T-cell (primary cell): ENCODE measurements around the gene CXCR6. TPM values are rescaled to one million over a fixed set of nuclear protein-coding genes. Genes with fewer than 3 reads are reported as not detected.

ENCODE experiments used
- ATAC-seq, 4 experiments: fragments of 200-7000 bp in 3 of 4; fragments of 150-1000 bp in 1 of 4; cut with Tn5 transposase; replicated peaks in 1 of 4; 1 replicate in 3 of 4; 2 replicates in 1 of 4; pipeline ENCODE4 v1.10.0; 2021; ENCODE audit warnings: moderate library complexity in 3 of 4, mild to moderate bottlenecking in 2 of 4, moderate number of reproducible peaks in 1 of 4
- CTCF ChIA-PET, 2 donors: fragments of 300-600 bp; sonication (Branson Sonifier 250); formaldehyde crosslinking; loops; one replicate each; lab custom pipeline; 2022; ENCODE audit warnings: antibody characterized with exemption in 2 of 2; lab: Charles Lee
- POLR2A ChIA-PET, 2 donors: fragments of 300-600 bp; sonication (Branson Sonifier 250); formaldehyde crosslinking; loops; one replicate each; lab custom pipeline; 2022; ENCODE audit warnings: antibody characterized with exemption in 2 of 2; lab: Charles Lee
- DNase-seq, 35 experiments: peaks; one replicate each; pipeline versions ENCODE4 v3.0.0 to v3.0.0-alpha.2; 2013 to 2023
- H3K27ac ChIP-seq: one replicate; pipeline ENCODE4 v1.5.1; 2013; ENCODE audit warnings: low read length
- H3K27me3 ChIP-seq, 2 experiments: replicated peaks in 1 of 2; 1 replicate in 1 of 2; 2 replicates in 1 of 2; pipeline versions ENCODE4 v1.6.1 to v1.7.0; 2013; ENCODE audit warnings: low read length in 1 of 2, mixed read lengths in 1 of 2; ENCODE audit not compliant: control insufficient read depth in 2 of 2, insufficient read depth in 2 of 2; ENCODE audit errors: extremely low read depth in 1 of 2
- H3K36me3 ChIP-seq, 2 donors: 1 replicate in 1 of 2; 2 replicates in 1 of 2; pipeline versions ENCODE4 v1.6.1 to v1.7.0; 2013; ENCODE audit warnings: low read length in 1 of 2; ENCODE audit not compliant: control insufficient read depth in 2 of 2, insufficient read depth in 1 of 2; ENCODE audit errors: extremely low read depth in 1 of 2
- H3K4me1 ChIP-seq, 2 experiments: 1 replicate in 1 of 2; 2 replicates in 1 of 2; pipeline versions ENCODE4 v1.6.1 to v1.7.0; 2013; ENCODE audit warnings: low read length in 2 of 2, mixed read lengths in 1 of 2; ENCODE audit not compliant: insufficient read depth in 2 of 2, control insufficient read depth in 1 of 2; ENCODE audit errors: extremely low read depth in 1 of 2
- H3K4me3 ChIP-seq, 2 donors: 1 replicate in 1 of 2; 2 replicates in 1 of 2; pipeline versions ENCODE4 v1.5.1 to v1.7.0; 2013; ENCODE audit warnings: mild to moderate bottlenecking in 2 of 2, low read length in 1 of 2, moderate library complexity in 1 of 2; ENCODE audit not compliant: control insufficient read depth in 1 of 2; ENCODE audit errors: extremely low read depth in 1 of 2
- H3K9me3 ChIP-seq: 2 replicates; pipeline ENCODE4 v1.7.0; 2013
- H3K27ac Mint-ChIP-seq, 2 donors: one replicate each; pipeline ENCODE4 v1.8.0; 2020 to 2021; ENCODE audit warnings: mild to moderate bottlenecking in 2 of 2, mixed read lengths in 2 of 2
- H3K27me3 Mint-ChIP-seq, 2 donors: one replicate each; pipeline ENCODE4 v1.8.0; 2021 to 2022; ENCODE audit warnings: mixed read lengths in 2 of 2
- H3K36me3 Mint-ChIP-seq: one replicate; pipeline ENCODE4 v1.8.0; 2021; ENCODE audit warnings: mixed read lengths
- H3K4me1 Mint-ChIP-seq, 3 donors: one replicate each; pipeline ENCODE4 v1.8.0; 2020 to 2022; ENCODE audit warnings: mixed read lengths in 3 of 3, mild to moderate bottlenecking in 1 of 3
- H3K4me3 Mint-ChIP-seq, 3 donors: one replicate each; pipeline ENCODE4 v1.8.0; 2020 to 2022; ENCODE audit warnings: mild to moderate bottlenecking in 3 of 3, mixed read lengths in 3 of 3, moderate library complexity in 3 of 3
- H3K9me3 Mint-ChIP-seq, 3 donors: one replicate each; pipeline ENCODE4 v1.8.0; 2020 to 2022; ENCODE audit warnings: mixed read lengths in 3 of 3
- WGBS: methylation state at CpG from one replicate; pipeline ENCODE4 v1.1.5; 2013; ENCODE audit warnings: missing lambda C conversion rate; ENCODE audit not compliant: insufficient coverage; 5-methylcytosine and 5-hydroxymethylcytosine counted together
- total RNA-seq, 35 experiments: library from RNA in 6 of 35; stranded (reverse) in 6 of 35; fragments of 120-200 nt in 1 of 35; gene quantifications; one replicate each; pipeline versions ENCODE4 v1.2.1 to v1.2.4 and lab custom pipeline; 2013 to 2026

Gene CXCR6
- total RNA-seq, 5 donors from 2014 or later (not counting 1 experiment from before 2014, with no cell fraction given): 2.0 to 14.7 (median 3.7) TPM

DNA sequence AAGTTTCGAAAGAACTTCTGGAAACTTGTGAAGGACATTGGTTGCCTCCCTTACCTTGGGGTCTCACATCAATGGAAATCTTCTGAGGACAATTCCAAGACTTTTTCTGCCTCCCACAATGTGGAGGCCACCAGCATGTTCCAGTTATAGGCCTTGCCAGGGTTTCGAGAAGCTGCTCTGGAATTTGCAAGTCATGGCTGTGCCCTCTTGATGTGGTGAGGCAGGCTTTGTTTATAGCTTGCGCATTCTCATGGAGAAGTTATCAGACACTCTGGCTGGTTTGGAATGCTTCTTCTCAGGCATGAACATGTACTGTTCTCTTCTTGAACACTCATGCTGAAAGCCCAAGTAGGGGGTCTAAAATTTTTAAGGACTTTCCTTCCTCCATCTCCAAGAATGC lies 4.1 kb downstream of the CXCR6 start:
- Histone ChIP-seq H3K27me3 (no peaks in the 10 kb centered on the region), H3K4me3 (no peak overlapping the region), H3K9me3 (no peaks in the 10 kb centered on the region), H3K4me1 (peaks cover 17 to 89% of the 10 kb centered on the region in 2 experiments), H3K27ac (peak overlapping the region; percentile 70), H3K36me3 (peaks cover 12 to 62% of the 10 kb centered on the region in 2 donors)
- Mint-ChIP-seq H3K36me3 (peaks cover 68% of the 10 kb centered on the region), H3K27ac (peak overlapping the region in 1 of 2 donors; percentile 89), H3K4me3 (no peak overlapping the region), H3K9me3 (no peaks in the 10 kb centered on the region), H3K27me3 (no peaks in the 10 kb centered on the region), H3K4me1 (peaks cover 52 to 95% (median 90%) of the 10 kb centered on the region in 3 donors)
- no peak for ATAC-seq
- ChIA-PET CTCF (interaction anchor here in 1 of 2 donors (0.5 to 1.0 kb wide), 3 partner anchors 44 to 153 kb away, joined by 3 to 6 read pairs (median 3); no protein-coding TSS in a partner anchor), POLR2A (no interaction called here)
- no peak for DNase-seq
- 95% methylated on average over 2 of the region's 3 CpGs for WGBS

DNA sequence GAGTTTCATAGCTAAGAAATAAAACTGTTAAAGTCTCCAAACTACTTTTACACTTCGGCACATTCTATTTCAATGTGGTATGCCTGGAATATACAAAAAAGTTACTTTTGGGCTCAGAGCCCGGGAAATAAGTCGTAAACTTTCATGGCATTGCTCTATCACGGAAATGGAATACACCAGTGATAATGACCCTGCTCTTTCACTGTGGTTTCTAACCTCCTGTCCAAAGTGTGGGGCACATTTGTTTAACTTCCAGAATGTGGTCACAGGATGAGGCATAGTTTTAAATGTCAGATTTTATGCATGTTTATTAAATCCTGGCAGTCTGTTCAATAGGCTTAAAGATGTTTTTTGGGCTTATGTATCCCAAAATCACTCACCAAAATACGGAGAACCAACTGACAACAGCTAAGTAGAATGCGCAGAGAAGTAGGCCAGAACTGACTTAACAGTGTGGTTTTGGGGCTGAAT lies 5.1 kb downstream of the CXCR6 start:
- Mint-ChIP-seq H3K27me3 (no peaks in the 10 kb centered on the region), H3K9me3 (no peaks in the 10 kb centered on the region), H3K36me3 (peaks cover 78% of the 10 kb centered on the region), H3K4me3 (no peak overlapping the region), H3K4me1 (peaks cover 46 to 92% (median 87%) of the 10 kb centered on the region in 3 donors), H3K27ac (peak overlapping the region; percentile 85 to 89)
- no peak overlapping the region for H3K4me3 ChIP-seq
- ChIA-PET CTCF (interaction anchor here in 1 of 2 donors (1.0 kb wide), 1 partner anchor 43 kb away, joined by 3 read pairs; no protein-coding TSS in a partner anchor), POLR2A (no interaction called here)
- 57% methylated on average over 1 of the region's 6 CpGs for WGBS
- peak overlapping the region; percentile 70 for H3K27ac ChIP-seq
- ATAC-seq (no peak), DNase-seq (no peak)
- no peaks in the 10 kb centered on the region for H3K27me3 ChIP-seq
- peaks cover 16 to 84% of the 10 kb centered on the region in 2 experiments for H3K4me1 ChIP-seq
- H3K9me3 ChIP-seq: no peaks in the 10 kb centered on the region
- peaks cover 17 to 72% of the 10 kb centered on the region in 2 donors for H3K36me3 ChIP-seq

DNA sequence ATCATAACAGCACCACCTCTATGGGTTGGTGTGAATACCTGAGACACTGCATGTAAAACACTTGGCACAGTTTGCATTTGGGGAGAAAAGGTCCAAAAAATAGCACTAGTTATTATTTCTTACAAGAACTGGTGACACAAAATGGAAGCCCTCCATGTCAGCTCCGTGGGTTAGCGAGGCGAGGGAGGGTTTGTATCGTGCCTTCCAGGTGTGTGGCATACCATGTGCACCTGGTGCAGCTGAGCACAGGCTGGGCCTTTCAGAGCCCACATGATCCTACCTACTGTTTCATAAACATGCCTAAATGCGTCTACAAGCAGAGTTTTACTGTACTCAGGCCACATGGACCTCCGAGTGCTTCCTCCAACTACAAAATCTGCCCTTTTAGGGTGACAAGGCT lies 5.6 kb downstream of the CXCR6 start:
- 100% methylated on average over 6 of the region's 6 CpGs for WGBS
- no peak overlapping the region for H3K4me3 ChIP-seq
- Mint-ChIP-seq H3K9me3 (no peaks in the 10 kb centered on the region), H3K27ac (peak overlapping the region; percentile 85 to 89), H3K36me3 (peaks cover 83% of the 10 kb centered on the region), H3K4me3 (no peak overlapping the region), H3K4me1 (peaks cover 41 to 87% (median 82%) of the 10 kb centered on the region in 3 donors), H3K27me3 (no peaks in the 10 kb centered on the region)
- ChIA-PET POLR2A (no interaction called here), CTCF (no interaction called here)
- DNase-seq (no peak), ATAC-seq (no peak)
- no peaks in the 10 kb centered on the region for H3K27me3 ChIP-seq
- H3K36me3 ChIP-seq: peaks cover 18 to 77% of the 10 kb centered on the region in 2 donors
- H3K27ac ChIP-seq: peak overlapping the region; percentile 70
- peaks cover 11 to 86% of the 10 kb centered on the region in 2 experiments for H3K4me1 ChIP-seq
- no peaks in the 10 kb centered on the region for H3K9me3 ChIP-seq

DNA sequence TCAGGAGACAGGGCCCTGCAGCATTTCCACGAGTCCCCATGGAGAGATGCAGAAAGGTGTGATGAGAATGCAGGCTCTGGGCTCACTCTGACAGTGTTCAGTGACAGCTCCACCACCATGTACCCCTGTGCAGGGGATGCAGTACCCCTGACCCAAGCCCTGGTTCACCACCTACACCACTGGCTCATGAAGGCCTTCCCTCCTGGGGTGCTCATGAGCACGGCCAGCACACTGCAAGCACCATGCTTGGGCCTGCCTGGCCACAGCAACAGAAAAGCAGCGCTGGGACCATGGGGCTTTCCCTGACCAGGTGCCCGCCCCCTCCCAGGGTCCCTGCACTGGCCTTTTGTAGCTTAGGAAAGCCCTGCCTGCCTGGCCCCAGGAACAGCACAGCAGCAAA lies 6.2 kb downstream of the CXCR6 start:
- DNase-seq (no peak), ATAC-seq (no peak)
- Histone ChIP-seq H3K27ac (peak overlapping the region; percentile 70), H3K4me3 (no peak overlapping the region), H3K36me3 (peaks cover 24 to 83% of the 10 kb centered on the region in 2 donors), H3K4me1 (peaks cover 11 to 90% of the 10 kb centered on the region in 2 experiments), H3K27me3 (no peaks in the 10 kb centered on the region), H3K9me3 (no peaks in the 10 kb centered on the region)
- H3K9me3 Mint-ChIP-seq: no peaks in the 10 kb centered on the region
- peak overlapping the region in 1 of 3 donors; percentile 23 for H3K4me3 Mint-ChIP-seq
- peak overlapping the region; percentile 85 to 89 for H3K27ac Mint-ChIP-seq
- peaks cover 89% of the 10 kb centered on the region for H3K36me3 Mint-ChIP-seq
- H3K27me3 Mint-ChIP-seq: no peaks in the 10 kb centered on the region
- ChIA-PET POLR2A (no interaction called here), CTCF (interaction anchor here in 1 of 2 donors (1.8 kb wide), 1 partner anchor 10 kb away, joined by 6 read pairs; no protein-coding TSS in a partner anchor)
- WGBS: 84% methylated on average over 4 of the region's 4 CpGs
- peaks cover 38 to 84% (median 80%) of the 10 kb centered on the region in 3 donors for H3K4me1 Mint-ChIP-seq

DNA sequence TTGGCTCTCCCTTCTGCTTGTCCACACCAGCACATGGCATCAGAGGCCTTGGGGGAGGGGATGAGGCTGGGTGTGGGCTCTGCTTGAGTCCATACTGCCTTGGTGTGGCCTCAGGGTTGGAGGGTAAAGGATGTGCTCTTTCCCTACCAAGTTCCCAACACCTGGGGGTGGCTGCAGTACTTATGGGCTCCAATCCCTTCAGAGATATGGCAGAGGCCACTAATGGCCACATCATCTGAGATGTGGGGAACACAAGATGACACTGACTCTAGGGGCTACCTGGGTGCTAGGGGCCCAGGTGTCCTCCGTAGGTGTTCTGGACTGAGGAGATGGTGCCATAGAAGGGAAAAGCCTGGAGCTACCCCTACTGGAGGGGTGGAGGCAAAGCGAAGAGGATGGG lies 6.9 kb downstream of the CXCR6 start:
- H3K4me3 ChIP-seq: no peak overlapping the region
- Mint-ChIP-seq H3K36me3 (peaks cover 88% of the 10 kb centered on the region), H3K9me3 (no peaks in the 10 kb centered on the region), H3K27ac (peak overlapping the region; percentile 85 to 89), H3K4me1 (peaks cover 36 to 77% (median 73%) of the 10 kb centered on the region in 3 donors), H3K4me3 (peak overlapping the region in 1 of 3 donors; percentile 23), H3K27me3 (no peaks in the 10 kb centered on the region)
- WGBS: 75% methylated on average over 1 of the region's 2 CpGs
- no peaks in the 10 kb centered on the region for H3K27me3 ChIP-seq
- no peak for DNase-seq
- H3K9me3 ChIP-seq: no peaks in the 10 kb centered on the region
- POLR2A ChIA-PET: interaction anchor here in 1 of 2 donors (0.8 to 0.9 kb wide), 2 partner anchors 18 to 49 kb away, joined by 3 read pairs; no protein-coding TSS in a partner anchor
- no peak for ATAC-seq
- H3K27ac ChIP-seq: peak overlapping the region; percentile 70
- CTCF ChIA-PET: interaction anchor here in 1 of 2 donors (0.7 to 1.8 kb wide), 6 partner anchors 11 to 424 kb away, joined by 3 to 6 read pairs (median 4); no protein-coding TSS in a partner anchor
- H3K4me1 ChIP-seq: peaks cover 11 to 89% of the 10 kb centered on the region in 2 experiments
- peaks cover 27 to 88% of the 10 kb centered on the region in 2 donors for H3K36me3 ChIP-seq

DNA sequence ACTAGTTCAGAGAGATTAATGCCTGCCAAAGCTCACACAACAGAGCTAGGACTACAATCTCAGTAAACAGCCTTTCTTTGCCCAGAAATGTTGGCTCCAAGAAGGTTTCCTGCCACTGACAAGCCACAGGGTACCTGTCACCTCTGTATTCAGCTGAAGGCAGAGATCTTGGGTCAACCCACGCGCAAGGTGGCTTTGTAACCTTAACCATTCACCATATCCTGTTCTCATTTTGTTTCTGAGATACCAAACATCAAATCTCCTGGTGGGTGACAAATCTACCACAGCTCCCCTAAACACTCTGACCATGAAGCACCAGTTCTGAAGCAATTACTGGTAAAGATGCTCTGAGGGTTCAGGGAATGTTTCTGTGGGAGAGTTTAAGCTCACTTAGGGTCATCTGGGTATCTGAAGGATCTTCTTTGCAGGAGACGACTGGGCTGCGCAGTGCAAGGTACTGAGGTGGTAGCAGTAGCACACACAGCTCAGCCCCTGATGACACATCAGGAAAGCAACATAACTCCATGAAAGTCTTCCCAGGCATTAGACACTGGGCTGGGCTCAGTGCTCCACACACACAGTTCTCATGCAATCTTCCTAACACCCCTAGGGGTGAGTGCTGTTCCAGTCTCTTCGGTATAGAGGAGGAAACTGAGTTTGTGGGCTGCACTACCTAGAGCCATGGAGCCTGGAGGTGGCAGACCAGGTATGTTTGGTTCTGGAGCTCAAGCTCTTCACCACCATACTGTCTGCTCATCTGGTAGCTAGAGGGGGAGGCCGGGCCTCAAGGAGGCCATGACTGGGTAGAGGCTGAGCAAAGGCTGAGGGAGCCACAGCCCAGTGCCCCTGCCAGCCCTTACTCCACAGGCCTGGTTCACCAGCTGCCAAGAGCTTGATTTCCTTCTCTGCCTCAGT lies 7.7 kb downstream of the CXCR6 start:
- Mint-ChIP-seq H3K36me3 (peaks cover 86% of the 10 kb centered on the region), H3K4me3 (peak overlapping the region in 1 of 3 donors; percentile 5), H3K9me3 (no peaks in the 10 kb centered on the region), H3K4me1 (peaks cover 33 to 71% (median 66%) of the 10 kb centered on the region in 3 donors), H3K27me3 (no peaks in the 10 kb centered on the region), H3K27ac (peak overlapping the region; percentile 85 to 89)
- Histone ChIP-seq H3K27ac (peak overlapping the region; percentile 70), H3K9me3 (no peaks in the 10 kb centered on the region), H3K27me3 (no peaks in the 10 kb centered on the region), H3K4me3 (no peak overlapping the region), H3K36me3 (peaks cover 30 to 89% of the 10 kb centered on the region in 2 donors), H3K4me1 (peaks cover 11 to 85% of the 10 kb centered on the region in 2 experiments)
- DNase-seq (peak in 33 of 35 experiments; percentile 16 to 77 (median 48)), ATAC-seq (peak; percentile 86 to 92 (median 90))
- ChIA-PET CTCF (interaction anchor here in 1 of 2 donors (0.6 to 1.8 kb wide), 12 partner anchors 11 to 423 kb away, joined by 3 to 6 read pairs (median 3); no protein-coding TSS in a partner anchor), POLR2A (interaction anchor here in 1 of 2 donors (0.5 to 0.9 kb wide), 4 partner anchors 17 to 420 kb away, joined by 3 to 4 read pairs (median 3); partner anchors contain the start of gene CCR5)
- 44% methylated on average over 5 of the region's 6 CpGs for WGBS
